Colon (tissue), 2 donors: ENCODE data around the gene LTB.
"Not testable (repeated sequence)": the region's sequence is repeated elsewhere in the genome, so short reads cannot be mapped to it uniquely, and the experiment has no call there.

Source experiments
- FAIRE-seq: peaks from 2 replicates; lab custom pipeline; 2012; peaks lifted over from hg19 to GRCh38; lab: Jason Lieb, UNC
- donor health status: control.
- donor health status: control.

The LTB gene

DNA sequence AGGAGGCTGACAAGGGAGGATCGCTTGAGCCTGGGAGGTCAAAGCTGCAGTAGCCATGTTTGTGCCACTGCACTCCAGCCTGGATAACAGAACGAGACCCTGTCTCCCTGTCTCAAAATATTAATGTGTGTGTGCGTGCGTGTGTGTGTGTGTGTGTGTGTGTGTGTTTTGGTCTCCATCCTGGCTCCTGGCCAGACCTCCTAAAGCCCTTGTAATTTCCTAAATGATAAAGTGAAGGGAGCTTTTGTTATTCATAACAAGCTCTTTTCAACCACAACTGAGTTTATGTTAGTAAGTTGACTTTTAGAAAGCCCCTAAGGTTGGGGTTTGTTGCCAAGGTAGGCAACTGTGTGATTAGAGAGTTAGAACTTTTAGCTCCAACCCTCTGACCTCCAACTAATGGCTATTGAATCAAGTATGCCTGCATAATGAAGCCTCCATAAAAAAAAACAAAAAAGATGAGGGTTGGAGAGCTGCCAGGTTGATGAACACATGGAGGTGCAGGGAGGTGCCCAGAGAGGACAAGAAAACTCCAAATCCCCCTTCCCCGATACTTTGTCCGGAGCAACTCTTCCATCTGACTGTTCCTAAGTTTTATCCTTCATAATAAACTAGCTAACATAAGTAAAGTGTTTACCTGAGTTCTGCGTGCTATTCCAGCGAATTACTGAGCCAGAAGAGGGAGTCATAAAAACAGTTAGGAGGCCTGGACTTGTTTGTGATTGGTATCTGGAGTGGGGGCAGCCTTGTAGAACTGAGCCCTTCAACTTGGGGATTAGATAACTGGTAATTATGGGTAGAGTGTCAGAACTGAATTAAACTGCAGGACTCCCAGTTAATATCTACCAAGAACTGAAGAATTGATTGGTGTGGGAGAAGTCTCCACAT, 27.5 kb upstream of the LTB start:
- no peak for FAIRE-seq

DNA sequence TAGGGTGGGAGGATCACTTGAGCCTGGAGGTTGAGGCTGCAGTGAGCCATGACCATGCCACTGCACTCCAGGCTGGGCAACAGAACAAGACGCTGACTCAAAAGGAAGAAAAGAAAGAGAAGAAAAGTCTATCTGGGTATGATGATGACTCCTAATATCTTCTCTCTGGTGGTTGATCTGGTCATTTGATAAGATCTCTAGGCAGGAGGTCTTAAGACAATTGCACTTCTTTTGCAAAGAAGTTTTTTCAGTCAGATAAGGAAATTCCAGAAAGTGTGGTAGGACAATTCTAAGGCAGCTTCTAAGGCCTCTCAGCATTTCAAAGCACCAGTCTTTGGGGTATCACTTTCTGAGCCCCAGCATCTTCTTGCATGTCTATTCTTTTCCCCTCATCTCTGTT, 25.1 kb upstream of the LTB start:
- FAIRE-seq: no peak

DNA sequence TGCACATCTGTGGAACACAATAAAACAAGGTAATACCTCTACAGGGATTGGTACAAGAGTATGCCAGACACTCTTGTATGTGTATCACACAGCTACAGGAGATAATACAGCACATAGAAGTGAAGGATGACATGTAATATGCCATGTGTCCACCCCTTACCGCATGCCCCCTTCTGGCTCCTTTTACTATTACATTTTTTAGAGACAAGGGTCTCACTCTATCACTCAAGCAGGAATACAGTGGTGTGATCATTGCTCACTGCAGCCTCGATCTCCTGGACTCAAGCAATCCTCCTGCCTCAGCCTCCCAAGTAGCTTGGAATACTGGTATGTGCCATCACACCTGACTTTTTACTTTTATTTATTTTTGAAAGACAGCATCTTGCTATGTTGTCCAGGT, 14.8 kb upstream of the LTB start:
- FAIRE-seq: no peak

- FAIRE-seq: no peak
Measured at GRCh38 chr6:31592396-31592771, 10.2 kb upstream of the LTB start.

DNA sequence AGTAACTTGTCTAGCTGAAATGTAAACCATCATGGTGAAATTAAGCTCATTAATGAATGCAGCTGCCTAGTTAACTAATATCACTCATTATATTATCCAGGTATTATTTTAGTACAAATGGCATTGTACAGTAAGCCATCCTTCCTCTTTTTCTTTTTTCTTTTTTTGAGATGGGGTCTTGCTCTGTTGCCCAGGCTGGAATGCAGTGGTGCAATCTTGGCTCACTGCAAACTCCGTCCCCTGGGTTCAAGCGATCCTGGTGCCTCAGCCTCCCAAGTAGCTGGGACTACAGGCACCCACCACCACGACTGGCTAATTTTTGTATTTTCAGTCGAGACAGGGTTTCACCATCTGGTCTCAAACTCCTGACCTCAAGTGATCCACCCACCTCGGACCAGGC, 8.5 kb upstream of the LTB start:
- FAIRE-seq: not testable (repeated sequence)

DNA sequence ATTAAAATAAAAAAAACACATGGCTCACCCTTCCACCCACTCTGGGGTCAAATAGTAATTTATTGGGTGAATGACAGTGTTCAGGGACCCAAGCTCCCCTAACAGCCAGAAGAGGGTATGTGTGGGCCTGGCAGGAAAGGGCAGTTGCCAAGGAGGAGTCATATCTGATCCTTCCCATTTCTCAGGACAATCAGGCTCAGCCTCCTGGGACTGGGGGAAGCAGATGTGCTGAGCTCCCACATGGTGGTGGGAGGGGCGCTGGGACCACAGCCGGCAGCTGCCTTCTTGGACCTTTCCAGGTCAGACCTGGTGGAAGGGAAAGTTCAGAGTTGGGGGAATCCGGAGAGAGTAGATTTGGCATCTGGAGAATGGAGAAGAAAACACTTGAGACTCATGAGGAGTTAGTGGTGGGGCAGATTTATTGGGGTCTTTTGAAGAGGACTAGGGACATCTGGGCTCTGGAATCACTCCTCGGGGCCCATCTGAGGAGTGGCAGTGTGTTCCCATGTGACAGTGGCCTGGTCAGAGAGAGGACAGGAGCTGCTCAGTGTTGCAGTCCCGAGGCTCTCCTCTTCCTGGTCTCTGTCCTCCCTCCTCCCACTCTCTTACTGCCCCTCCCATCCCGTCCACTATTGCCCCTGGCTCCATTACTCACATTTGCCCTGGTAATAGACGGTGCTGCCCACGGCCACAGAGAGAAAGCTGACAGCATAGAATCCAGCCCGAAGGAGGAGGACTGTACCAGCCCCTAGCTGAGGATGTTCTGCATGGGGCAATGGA, 6.8 kb upstream of the LTB start:
- no peak for FAIRE-seq

- FAIRE-seq: no peak
Measured at GRCh38 chr6:31587791-31588777, 5.9 kb upstream of the LTB start.

GRCh38 chr6:31586599-31587281, 4.5 kb upstream of the LTB start:
- FAIRE-seq: no peak

GRCh38 chr6:31586008-31586407, 3.8 kb upstream of the LTB start, which contains the start of gene LST1:
TSS of gene LST1 (plus strand) at chr6:31586277. CDS start at chr6:31587300, 1,023 bp downstream.
- FAIRE-seq: no peak

- FAIRE-seq: no peak
Measured at GRCh38 chr6:31585491-31585890, 3.3 kb upstream of the LTB start.

DNA sequence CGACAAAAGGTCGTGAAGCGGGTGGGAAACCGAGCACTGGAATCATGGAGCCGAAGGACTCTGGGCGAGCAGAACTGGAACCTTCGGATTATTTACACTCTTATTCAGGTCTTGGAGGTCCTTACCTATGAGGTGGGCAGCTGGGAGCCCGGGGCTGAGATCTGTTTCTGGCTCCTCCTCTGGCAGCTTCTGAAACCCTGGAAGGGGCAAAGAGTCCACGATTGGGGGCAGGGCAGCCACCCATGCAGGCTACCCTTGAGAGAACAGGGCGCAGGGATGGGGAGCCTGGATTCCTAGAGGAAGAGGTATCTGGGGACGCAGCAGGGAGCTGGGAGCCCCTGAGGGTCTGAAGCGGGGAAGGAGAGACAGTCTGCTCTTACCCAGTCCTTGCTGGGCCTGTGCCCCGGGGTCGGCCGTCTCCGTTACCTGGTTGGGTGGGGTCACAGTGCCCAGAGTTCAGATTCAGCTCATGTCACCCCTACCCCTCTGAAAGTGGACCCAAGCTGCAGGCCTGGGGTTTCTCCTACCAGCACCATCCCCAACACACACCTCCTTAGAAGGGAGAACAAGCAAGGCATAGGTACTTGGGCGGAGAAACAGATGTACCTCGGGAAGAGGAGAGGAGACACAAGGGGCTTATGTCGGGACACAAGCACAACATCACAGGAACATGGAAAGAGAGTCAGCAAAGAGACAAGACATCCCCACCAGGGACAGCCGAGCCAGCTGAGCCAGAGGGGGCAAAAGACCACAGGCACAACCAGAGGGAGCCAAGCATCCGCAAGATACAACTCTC, 592 bp downstream of the LTB start:
- FAIRE-seq: no peak

DNA sequence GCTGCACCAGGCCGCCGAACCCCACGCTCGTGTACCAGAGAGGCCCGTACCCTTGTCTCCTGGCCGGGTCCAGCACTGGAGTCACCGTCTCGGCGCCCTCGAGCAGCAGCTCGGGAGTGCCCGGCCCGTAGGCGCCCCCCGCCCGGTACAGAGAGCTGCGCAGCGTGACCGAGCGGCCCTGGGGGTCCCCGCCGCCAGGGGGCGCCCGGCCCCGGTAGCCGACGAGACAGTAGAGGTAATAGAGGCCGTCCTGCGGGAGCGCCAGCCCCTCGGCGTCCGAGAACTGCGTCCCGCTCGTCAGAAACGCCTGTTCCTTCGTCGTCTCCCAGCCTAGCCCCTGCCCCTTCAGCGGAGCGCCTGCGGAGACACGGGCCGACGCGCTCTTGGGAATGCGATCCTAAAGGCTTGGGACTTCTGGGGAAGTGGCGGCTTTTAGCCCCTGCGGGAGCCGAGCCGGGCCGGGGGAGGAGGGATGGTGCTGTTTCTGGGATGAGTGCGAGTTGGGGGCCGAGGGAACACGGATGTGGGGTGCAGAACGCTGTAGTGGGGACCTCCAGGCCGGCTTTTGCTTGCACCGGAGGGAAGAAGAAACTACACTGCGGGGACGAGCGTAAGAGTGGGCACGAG, 1.3 kb downstream of the LTB start:
- no peak for FAIRE-seq

DNA sequence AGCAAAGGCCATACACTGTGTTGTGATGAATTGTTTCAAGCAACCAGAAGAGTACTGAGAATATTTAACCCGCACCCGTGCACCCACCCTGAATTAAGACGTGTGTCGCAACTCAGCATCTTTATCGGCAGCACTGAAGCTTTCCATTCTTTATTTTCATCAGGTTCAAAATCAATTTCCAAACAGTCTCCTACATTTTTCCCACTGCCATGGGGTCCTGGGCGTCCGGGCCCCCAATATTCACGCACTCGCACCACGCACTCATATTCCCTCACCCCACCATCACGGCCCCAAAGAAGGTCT, 1.8 kb downstream of the LTB start:
- FAIRE-seq: no peak

GRCh38 chr6:31579546-31580437, 2.4 kb downstream of the LTB start:
- no peak for FAIRE-seq

GRCh38 chr6:31579119-31579505, 3.1 kb downstream of the LTB start:
- FAIRE-seq: no peak

- FAIRE-seq: no peak
Measured at GRCh38 chr6:31578184-31579118, 3.8 kb downstream of the LTB start.

- no peak for FAIRE-seq
Measured at GRCh38 chr6:31577579-31577966, 4.7 kb downstream of the LTB start.

DNA sequence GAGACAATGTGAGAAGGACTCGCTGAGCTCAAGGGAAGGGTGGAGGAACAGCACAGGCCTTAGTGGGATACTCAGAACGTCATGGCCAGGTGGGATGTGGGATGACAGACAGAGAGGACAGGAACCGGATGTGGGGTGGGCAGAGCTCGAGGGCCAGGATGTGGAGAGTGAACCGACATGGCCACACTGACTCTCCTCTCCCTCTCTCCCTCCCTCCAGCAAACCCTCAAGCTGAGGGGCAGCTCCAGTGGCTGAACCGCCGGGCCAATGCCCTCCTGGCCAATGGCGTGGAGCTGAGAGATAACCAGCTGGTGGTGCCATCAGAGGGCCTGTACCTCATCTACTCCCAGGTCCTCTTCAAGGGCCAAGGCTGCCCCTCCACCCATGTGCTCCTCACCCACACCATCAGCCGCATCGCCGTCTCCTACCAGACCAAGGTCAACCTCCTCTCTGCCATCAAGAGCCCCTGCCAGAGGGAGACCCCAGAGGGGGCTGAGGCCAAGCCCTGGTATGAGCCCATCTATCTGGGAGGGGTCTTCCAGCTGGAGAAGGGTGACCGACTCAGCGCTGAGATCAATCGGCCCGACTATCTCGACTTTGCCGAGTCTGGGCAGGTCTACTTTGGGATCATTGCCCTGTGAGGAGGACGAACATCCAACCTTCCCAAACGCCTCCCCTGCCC, 5.2 kb downstream of the LTB start:
- FAIRE-seq: no peak
